ENCODE data around the gene ADSS2. TPM values are rescaled to one million over a fixed set of nuclear protein-coding genes. Genes with fewer than 3 reads are reported as not detected.
"Not testable (repeated sequence)": the region's sequence is repeated elsewhere in the genome, so short reads cannot be mapped to it uniquely, and the experiment has no call there.

ADSS2 gene
- total RNA-seq, 1 donor from 2014 or later: 5.1 TPM

- intact Hi-C loops (cut with micrococcal nuclease): no loop called here
- DNase-seq (no peak), ATAC-seq (no peak)
These were observed 42.0 kb downstream of the ADSS2 start for GRCh38 chr1:244409701-244410100.

GRCh38 chr1:244406337-244406736 is 45.4 kb downstream of the ADSS2 start:
- intact Hi-C loops (cut with micrococcal nuclease): no loop called here
- DNase-seq (no peak), ATAC-seq (no peak)

- DNase-seq (no peak), ATAC-seq (no peak)
- intact Hi-C loops (cut with micrococcal nuclease): no loop called here
These were observed 45.9 kb downstream of the ADSS2 start for GRCh38 chr1:244405856-244406255.

GRCh38 chr1:244403431-244403830 is 48.3 kb downstream of the ADSS2 start:
- ATAC-seq (no peak), DNase-seq (no peak)
- intact Hi-C loops (cut with micrococcal nuclease): no loop called here

DNA sequence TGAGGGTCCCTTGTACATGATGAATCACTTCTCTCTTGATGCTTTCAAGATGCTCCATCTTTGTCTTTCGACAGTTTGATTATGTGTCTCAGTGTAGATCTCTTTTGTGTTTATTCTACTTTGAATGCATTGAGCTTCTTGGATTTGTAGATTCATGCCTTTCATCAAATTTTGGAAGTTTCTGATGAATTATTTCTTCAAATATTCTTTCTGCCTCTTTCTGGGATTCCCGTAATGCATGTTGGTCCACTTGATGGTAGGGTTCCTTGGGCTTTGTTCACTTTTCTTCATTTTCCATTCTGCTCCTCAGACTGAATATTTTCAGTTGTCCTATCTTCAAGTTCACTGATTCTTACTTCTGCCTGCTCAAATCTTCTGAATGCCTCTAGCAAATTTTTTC is 50.7 kb downstream of the ADSS2 start:
- DNase-seq (no peak), ATAC-seq (no peak)
- intact Hi-C loops (cut with micrococcal nuclease): no loop called here

- intact Hi-C loops (cut with micrococcal nuclease): no loop called here
These were observed 54.6 kb downstream of the ADSS2 start for GRCh38 chr1:244397131-244397530.

GRCh38 chr1:244395965-244396364 is 55.7 kb downstream of the ADSS2 start:
- intact Hi-C loops (cut with micrococcal nuclease): no loop called here
- no peak for ATAC-seq
- DNase-seq: no peak

More at GRCh38 chr1:244397131-244397530, 54.6 kb downstream of the ADSS2 start:
- ATAC-seq: no peak
- DNase-seq: no peak

DNA sequence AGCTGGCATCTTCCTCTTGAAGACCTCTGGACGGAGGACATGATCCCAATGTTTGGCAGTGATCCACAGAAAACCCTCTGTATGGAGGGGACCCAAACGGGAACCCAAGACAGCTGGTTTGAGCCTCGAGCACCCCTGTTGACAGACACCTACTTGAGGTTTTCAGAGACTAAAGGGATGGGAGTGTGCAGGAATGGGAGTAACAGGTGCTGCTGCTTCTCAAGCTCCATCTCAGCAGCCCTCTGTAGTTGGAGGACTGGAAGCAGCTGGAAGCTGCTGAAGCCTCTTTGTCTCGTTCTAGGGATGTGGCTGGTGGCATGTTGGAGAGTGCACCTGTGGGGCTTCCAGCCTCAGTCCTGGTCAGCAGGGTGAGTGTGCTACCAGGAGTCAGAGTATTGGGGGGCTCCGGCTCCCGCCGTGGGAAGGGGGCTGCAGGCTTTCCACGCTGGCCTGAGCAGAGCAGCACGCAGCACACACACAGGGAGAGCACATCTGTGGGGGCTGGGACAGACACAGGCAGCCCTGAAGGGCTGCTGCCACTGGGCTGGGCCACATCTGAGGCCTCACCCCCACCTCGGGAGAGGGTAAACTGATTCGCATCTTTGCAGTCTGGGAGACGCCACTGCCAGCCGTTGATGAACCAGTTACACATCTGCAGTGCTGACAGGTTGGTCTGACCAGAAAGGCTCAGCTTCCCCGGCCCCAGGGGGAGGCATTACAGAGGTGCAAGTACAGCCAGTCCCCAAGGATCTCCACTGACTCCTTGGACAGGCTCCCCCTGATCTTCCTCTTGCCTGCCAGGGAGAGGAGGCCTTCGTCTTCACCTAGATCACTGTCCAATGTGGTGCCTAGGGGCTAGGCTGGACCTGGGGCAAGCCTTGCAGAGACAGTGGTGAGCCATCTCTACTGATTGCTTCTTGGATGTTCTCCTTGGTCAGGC is 56.6 kb downstream of the ADSS2 start:
- no peak for DNase-seq
- ATAC-seq: no peak
- intact Hi-C loops (cut with micrococcal nuclease): no loop called here

GRCh38 chr1:244394346-244394745 is 57.4 kb downstream of the ADSS2 start:
- intact Hi-C loops (cut with micrococcal nuclease): no loop called here
- ATAC-seq (no peak), DNase-seq (no peak)

DNA sequence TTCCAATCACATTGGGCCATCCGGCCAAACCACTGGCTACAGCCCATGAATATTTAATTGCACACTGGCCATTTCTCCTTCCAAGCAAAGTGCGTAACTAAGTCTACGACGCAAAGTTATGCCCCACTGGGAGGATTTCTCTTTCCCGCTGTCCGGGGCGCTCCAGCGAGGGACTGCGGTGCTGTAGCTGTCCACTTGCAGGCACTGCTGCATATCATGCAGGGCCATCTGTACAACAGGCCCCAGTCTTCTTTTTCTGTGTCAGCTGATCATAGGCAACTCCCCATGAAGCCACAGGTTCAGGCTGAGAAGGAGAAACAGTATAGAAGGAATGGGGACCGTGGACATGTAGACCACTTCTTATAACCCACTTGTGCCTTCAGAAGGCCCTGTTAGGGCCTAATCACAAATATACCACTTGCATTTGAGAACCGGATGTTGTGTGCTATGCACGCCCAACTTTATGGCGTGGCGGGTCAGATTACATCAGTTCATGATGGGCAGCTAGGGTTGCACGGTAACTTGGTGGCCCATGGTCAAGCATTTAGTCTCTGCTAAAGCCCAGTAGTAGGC is 58.0 kb downstream of the ADSS2 start:
- intact Hi-C loops (cut with micrococcal nuclease): no loop called here
- ATAC-seq: no peak
- DNase-seq: no peak

- intact Hi-C loops (cut with micrococcal nuclease): no loop called here
- no peak for ATAC-seq
- no peak for DNase-seq
These were observed 59.9 kb downstream of the ADSS2 start for GRCh38 chr1:244391761-244392160.

DNA sequence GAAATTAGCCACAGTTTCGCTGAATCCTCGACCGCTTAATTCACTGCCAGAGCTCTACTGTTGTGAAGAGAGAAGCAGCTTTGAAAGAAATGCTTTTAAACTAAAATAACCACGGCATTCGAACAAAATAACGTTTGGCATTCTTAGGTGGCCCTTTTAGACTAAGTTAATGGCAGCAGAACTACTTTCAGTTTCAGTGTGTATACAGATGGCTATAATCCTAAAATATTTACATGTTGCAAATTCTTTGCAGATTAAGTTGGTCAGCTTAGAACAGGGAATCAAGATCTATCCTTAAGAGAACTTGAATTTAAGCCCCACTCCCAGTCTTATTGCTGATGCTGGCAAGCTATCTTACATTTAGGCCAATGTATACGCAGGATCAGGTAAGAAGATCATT is 62.7 kb downstream of the ADSS2 start:
- ATAC-seq: no peak
- intact Hi-C loops (cut with micrococcal nuclease): no loop called here

GRCh38 chr1:244387415-244387814 is 64.3 kb downstream of the ADSS2 start:
- intact Hi-C loops (cut with micrococcal nuclease): no loop called here
- ATAC-seq (no peak), DNase-seq (no peak)

More for the DNA sequence above, 62.7 kb downstream of the ADSS2 start:
- DNase-seq: no peak

- ATAC-seq (no peak), DNase-seq (no peak)
- intact Hi-C loops (cut with micrococcal nuclease): no loop called here
These were observed 65.1 kb downstream of the ADSS2 start for GRCh38 chr1:244386595-244386994.

GRCh38 chr1:244384066-244384465 is 67.6 kb downstream of the ADSS2 start:
- intact Hi-C loops (cut with micrococcal nuclease): no loop called here
- DNase-seq (no peak), ATAC-seq (no peak)

- intact Hi-C loops (cut with micrococcal nuclease): no loop called here
- DNase-seq (no peak), ATAC-seq (no peak)
These were observed 68.3 kb downstream of the ADSS2 start for GRCh38 chr1:244383278-244383884.

- ATAC-seq: no peak
- intact Hi-C loops (cut with micrococcal nuclease): no loop called here
- DNase-seq: no peak
These were observed 69.7 kb downstream of the ADSS2 start for GRCh38 chr1:244381878-244382565.

DNA sequence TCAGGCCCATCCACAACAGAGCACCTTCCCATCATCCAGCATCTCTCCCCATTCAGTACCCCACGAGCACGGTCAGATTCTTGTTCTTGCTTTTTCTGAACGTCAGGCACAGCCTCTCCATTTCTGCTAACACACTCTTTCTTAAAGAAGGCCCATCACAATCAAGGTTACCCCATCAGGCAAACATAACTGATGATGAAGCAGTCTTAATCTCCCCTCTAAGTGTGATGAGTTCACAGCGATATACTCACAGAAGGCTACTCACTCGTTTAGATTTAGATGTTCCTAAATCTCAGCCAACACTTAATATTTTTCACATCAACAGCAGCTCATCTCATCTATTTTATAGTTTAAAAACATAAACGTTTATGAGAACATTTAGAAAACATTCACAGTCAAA is 75.6 kb downstream of the ADSS2 start:
- DNase-seq (no peak), ATAC-seq (no peak)
- intact Hi-C loops (cut with micrococcal nuclease): no loop called here

DNA sequence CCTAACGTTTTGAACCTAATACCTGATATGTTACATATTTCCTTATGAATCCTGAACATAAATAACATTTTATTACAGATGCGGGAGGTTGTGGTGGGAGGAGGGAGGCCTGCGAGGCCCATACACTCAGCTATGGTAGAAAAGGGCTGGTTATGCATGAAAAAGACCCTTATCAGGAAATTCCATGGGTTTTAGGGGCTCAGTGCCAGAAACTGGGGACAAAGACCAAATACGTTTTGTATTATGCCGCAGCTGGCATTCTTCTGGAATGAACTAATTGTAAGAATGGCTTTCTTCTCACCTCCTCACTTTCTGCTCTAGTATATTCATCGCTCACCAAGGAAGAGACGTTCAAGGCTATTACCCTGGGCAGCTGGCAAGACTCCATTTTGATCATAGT is 76.7 kb downstream of the ADSS2 start:
- ATAC-seq (no peak), DNase-seq (no peak)
- intact Hi-C loops (cut with micrococcal nuclease): no loop called here

DNA sequence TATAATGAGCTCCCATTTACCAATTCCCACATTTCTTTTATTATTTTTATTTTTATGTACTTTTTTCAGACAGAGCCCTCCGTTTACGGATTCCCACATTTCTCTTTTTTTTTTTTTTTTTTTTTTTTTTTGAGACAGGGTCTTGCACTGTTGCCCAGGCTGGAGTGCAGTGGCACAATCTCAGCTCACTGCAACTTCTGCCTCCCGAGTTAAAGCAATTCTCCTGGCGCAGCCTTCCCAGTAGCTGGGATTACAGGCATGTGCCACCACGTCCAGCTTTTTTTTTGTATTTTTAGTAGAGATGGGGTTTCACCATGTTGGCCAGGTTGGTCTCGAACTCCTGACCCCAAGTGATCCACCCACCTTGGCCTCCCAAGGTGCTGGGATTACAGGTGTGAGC is 77.2 kb downstream of the ADSS2 start:
- ATAC-seq; intact Hi-C loops (cut with micrococcal nuclease); DNase-seq: not testable (repeated sequence)
